Central memory CD4-positive, alpha-beta T cell (primary cell): ENCODE measurements around the gene MAN1A2.

Source experiments
- DNase-seq: peaks from one replicate; pipeline ENCODE4 v3.0.0; 2022

Gene MAN1A2

DNA sequence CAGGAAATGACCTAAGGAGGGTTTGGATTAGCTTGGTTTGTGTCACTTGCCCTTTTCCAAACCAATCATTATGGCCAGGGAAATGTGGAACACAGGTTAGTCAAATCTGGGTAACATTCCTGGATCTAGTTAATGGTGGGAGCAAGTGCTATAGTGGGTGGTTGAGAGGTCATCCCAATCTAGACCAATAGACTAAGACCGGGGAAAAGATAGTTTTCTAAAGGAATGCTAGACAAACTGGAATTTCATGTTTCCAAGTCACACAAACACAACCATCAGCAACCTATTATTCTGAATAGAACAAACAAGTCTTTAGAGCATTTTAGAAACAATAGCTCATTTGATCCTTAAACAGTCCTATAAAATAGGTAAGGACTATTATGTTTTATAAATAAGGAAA is 4.3 kb upstream of the MAN1A2 start:
- DNase-seq, result no peak

DNA sequence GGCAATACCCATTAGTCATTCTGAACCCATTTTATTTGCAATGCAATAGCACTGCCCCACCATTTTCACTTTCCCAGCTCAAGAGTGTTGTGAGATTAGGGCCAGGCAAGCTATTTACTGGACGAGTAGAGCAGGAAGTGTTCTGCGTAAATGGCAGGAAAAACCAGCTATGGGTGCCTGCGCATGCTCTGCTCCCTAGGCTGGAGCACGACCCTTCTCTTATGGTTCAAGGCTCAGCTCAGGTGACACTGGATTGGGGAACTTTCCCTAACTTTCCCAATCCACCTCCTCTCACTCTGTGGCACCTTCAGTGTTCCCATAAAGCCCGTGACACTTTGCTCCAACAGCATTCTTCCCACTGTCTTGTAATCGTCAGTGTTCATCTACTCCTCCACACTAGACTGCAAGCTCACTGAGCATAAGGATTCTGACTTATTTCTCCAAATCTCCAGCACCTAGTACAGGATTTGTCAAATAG is 3.6 kb upstream of the MAN1A2 start:
- DNase-seq, result no peak

DNA sequence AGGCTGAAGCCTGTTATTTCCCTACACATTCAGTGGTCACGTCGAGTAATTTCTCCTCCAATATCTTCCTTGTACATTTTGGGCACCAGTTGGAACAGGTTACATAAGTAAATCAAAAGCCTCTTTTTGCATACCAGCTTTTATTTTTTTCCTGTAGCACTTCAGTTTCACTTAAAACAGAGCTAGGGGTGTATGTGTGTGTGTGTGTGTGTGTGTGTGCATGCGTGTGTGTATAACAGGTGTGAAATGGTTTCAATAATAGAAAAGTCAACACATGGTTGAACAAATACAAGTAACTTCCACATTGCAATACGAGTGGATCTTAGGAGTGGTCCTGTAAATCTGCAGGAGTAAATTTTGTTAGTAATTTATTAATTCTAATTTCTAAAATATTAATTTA is 3.0 kb upstream of the MAN1A2 start:
- DNase-seq, result no peak

- DNase-seq, result no peak
Measured at GRCh38 chr1:117365350-117366176, 1.7 kb upstream of the MAN1A2 start.

- DNase-seq, result peak; percentile 76
Measured at GRCh38 chr1:117366177-117367045, 838 bp upstream of the MAN1A2 start.

DNA sequence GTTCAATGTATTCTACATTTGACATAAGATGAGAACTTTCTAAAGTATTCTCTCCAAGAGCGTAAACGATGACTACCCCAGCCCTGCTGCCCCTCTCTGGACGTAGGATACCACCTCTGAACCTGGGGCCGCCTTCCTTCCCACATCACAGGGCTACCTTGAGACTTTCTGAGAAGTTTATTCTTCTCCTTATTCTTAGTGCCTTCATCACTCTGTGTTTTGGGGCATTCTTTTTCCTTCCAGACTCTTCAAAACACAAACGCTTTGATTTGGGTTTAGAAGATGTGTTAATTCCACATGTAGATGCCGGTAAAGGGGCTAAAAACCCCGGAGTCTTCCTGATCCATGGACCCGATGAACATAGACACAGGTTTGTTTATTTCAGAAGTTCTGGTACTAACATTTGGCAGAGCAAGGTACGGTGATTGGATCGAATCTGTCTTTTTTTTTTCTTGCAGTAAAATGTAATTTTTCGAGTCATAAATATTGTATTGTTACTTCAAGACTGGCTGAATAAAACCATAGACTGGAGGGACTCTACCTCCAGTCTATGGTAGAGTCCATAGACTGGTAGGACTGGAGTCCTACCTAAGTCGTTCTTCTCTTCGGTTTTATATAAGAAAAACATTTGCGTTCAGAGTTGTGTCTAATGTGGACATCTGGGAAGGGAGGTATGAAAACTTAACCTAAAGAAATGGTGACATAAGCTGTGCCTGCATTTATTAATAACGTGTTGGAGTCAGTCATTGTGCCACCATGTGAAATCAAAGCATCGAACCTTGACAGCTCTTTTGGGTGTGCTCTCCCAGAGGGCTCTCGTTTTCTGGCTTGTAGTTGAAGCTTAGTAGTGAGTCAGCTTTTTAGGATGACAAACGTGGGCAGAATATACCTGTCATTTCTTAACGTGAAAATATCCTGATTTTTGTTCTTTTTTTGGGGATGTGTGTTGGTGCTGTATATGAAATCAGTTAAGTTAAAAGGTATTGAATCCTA is 1.2 kb downstream of the MAN1A2 start:
- no peak for DNase-seq

DNA sequence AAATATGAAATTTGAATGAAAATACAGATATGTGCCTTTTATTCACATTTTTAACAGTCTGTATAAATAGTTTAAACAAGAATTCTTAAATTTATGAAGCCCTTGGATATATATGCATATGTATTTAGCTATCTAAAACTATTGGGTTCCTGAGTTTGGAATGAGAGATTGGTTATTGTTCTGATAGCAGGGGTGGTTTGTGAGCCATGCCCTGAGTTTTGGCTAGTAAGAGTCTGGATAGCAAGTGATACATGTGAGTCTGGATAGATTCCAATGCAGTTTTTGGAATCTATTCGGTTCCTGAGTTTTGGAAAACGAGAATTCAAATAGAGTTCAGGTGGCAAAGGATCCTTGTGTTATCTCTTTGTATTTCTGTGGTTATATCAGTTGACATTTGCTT is 2.8 kb downstream of the MAN1A2 start:
- DNase-seq, result no peak

DNA sequence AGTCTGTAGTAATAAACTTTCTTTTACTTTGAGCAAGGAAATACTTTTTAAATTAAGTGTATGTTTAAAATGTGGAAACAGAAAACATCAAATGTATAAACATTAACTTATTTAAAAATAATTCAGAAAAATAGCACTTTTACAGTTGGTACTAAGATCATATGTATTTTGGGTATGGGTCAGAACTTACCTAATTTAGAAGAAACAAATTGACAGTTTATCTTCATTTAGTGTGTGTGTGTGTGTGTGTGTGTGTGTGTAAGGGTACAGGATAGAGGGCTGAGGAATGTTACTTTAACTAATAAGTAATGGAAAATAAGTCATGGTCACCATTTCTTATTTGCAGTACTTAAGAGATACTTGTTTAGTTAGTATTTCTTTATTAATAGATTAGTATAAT is 3.3 kb downstream of the MAN1A2 start:
- DNase-seq, result no peak

DNA sequence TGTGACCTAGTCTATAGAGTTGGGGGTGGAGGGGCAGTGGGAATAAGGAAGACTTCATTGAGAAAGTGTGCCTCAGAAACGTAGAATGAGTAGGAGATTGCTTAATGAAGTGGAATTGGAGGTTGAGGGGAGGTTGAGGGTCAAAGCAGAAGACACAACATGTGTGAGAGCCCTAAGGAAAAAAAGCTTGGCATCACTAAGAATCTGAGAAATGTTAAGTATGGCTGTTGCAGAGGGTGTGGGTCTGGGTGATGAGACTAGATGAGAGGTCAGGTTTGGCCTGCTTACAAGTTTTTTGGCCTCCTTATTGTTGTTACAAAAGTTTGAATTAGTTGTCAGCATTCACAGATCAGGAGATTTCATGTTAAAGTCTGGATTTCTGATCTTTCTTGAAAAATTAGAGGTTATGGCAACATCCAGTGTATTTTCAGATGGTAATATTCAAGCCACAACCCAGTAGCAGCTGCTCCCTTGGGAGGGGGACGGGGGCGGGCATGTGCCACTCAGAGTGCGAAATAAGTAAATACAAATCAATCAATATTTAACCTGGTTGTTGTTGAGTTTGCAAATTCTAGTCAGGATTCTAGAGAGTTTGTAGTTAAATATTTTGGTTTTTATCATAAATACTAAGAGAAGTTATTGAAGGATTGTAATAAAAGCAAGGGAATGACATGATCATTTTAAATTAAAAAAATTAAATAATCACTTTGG is 4.3 kb downstream of the MAN1A2 start:
- DNase-seq, result no peak

GRCh38 chr1:117372863-117373412 is 5.7 kb downstream of the MAN1A2 start:
- no peak for DNase-seq

- no peak for DNase-seq
Measured at GRCh38 chr1:117373932-117374331, 6.7 kb downstream of the MAN1A2 start.

DNA sequence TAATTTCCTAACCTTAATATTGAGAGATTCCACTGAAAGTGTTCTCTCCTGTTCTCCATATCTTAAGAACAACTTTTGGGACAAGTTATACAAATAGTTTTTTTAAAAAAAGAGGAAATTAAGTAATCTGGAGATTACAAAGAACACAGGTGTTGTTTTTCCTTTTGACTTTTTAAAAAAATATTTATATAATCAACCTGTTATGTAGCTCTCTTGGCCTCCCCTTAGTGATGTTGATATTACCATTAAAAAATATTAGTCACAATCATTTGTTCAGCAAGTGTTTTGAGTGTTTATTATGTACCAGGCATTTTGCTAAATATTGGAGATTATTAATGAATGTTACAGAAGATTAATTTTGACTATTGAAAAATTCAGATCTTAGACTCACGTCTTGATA is 8.1 kb downstream of the MAN1A2 start:
- DNase-seq, result no peak

GRCh38 chr1:117387060-117387633 is 19.9 kb downstream of the MAN1A2 start:
- DNase-seq, result no peak

- no peak for DNase-seq
Measured at GRCh38 chr1:117388328-117388727, 21.1 kb downstream of the MAN1A2 start.

- no peak for DNase-seq
Measured at GRCh38 chr1:117389284-117389683, 22.0 kb downstream of the MAN1A2 start.

- DNase-seq, result no peak
Measured at GRCh38 chr1:117389779-117390178, 22.5 kb downstream of the MAN1A2 start.

DNA sequence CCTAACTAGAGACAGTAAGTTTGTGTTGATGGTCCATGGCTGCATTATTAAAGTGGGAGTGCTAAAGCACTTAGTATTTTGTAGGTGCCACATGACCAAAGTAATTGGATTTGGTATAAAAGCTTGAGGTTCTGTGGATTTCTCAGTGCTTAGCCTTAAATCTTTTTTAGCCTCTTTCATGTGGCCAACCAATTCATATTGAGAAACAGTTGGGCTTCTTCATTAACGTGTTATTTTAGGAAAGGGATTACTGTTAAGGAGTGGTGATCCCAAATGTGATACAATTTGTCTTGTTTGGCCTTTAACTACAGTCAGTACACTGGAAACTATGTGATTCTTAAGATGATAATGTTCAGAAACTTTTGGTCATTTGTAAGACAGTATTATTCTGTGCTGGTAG is 25.5 kb downstream of the MAN1A2 start:
- DNase-seq, result no peak

- DNase-seq, result no peak
Measured at GRCh38 chr1:117396074-117396473, 28.8 kb downstream of the MAN1A2 start.

DNA sequence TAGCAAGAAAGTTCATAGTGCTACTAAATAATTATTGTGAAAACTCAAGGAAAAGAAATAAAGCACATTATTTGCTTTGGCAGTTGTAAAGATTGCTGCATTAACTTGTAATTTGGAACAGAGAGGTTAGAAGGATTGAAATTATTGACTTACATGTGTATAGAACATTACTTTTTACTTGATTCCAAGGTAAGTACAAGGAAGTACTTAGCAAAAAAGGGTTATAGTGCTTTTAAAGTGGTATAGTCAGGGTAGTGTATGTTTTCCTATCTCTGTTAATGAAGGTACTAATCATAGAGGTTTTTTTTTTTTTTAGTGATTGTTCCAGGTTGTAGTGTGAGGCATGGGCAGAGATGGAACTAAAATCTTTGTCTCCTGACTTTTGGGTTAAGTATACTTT is 29.4 kb downstream of the MAN1A2 start:
- no peak for DNase-seq

DNA sequence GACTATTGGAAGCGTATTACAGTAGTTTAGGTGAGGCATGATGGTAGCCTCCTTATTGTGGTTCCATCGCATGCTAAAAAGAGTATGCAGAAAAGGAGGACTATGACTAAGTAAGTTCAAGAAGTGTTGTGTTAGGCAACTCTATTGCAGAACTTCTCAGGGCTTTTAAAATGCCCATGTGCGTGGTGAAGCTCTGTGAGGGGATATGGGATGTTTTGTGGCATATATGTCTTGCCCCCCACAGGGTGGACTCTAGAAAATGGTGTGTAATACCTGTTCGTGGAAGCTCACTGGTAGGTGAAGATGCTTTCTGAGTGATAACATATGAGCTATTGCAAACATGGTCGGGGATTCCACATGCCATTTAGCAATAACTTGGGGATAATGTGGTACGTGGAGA is 31.7 kb downstream of the MAN1A2 start:
- DNase-seq, result no peak

DNA sequence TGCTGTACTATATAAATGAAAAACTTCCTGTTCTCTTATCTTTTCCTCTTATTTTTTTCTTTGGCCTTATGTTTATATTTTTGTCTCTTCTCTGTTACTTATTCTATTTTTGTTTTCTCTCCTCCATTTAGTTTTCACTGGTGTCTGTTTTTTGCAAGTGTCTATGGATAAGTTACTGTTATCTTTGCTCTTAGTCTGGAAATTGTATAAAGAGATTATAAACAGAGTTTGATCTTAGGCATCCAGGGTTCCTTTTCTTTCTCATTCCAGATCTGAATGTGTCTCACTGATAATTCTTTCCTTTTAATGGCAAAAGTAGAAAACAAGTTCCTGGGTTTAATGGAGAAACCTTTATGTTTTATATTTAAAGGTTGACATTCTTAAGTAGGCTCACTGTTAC is 34.5 kb downstream of the MAN1A2 start:
- DNase-seq, result no peak
